Activated CD4-positive, alpha-beta T cell treated with anti-CD3 and anti-CD28 coated beads, Interleukin-2, amount 10 ng/mL, durations not matched to agents 24 days and 14 days (primary cell): ENCODE data around the gene TEP1. TPM values are rescaled to one million over a fixed set of nuclear protein-coding genes. Genes with fewer than 3 reads are reported as not detected.

Source experiments
- DNase-seq: peaks from one replicate; pipeline ENCODE4 v3.0.0; 2022
- H3K27ac Mint-ChIP-seq: one replicate; pipeline ENCODE4 v1.8.0; 2022; ENCODE audit warnings: mild to moderate bottlenecking, mixed read lengths
- H3K27me3 Mint-ChIP-seq: one replicate; pipeline ENCODE4 v1.8.0; 2022; ENCODE audit warnings: mixed read lengths
- H3K36me3 Mint-ChIP-seq: one replicate; pipeline ENCODE4 v1.8.0; 2022; ENCODE audit warnings: low read depth, mild to moderate bottlenecking, mixed read lengths
- H3K4me1 Mint-ChIP-seq: one replicate; pipeline ENCODE4 v1.8.0; 2021; ENCODE audit warnings: mixed read lengths
- H3K4me3 Mint-ChIP-seq: one replicate; pipeline ENCODE4 v1.8.0; 2022; ENCODE audit warnings: mild to moderate bottlenecking, moderate library complexity, mixed read lengths
- H3K9me3 Mint-ChIP-seq: one replicate; pipeline ENCODE4 v1.8.0; 2021; ENCODE audit warnings: mixed read lengths
- intact Hi-C: fragments of 100-400 bp; cut with micrococcal nuclease; formaldehyde crosslinking; loops from one replicate; pipeline ENCODE4 v1.15.1; 2023
- total RNA-seq: library from RNA; stranded (reverse); gene quantifications from 2 replicates; pipeline ENCODE4 v1.2.3, GENCODE V29; 2022

TEP1 gene
- total RNA-seq, 1 donor from 2014 or later: 35.8 TPM

DNA sequence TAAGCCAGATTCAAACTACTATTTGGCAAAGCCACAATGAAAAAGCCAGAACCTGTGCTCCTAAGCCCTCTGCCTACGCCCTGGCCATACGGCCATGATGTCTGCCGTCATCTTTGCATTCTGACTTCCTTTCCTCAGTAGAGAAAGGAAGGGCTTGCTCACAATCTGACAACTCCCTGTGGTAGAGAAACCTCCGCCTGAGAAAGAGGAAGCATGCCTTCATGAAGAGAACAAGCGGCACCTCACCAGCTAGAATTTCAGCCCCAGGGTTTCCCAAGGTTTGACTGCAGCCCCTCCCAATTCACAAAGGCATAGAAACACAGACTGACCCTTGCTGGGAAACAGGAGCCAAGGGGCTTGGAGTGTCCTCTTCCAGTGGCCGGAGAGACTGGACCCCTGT is 25.7 kb downstream of the TEP1 start:
- no peaks in the 10 kb centered on the region for H3K9me3 Mint-ChIP-seq
- intact Hi-C loops: no loop called here
- H3K4me1 Mint-ChIP-seq: peaks cover 5% of the 10 kb centered on the region
- H3K27ac Mint-ChIP-seq: no peak overlapping the region
- no peak for DNase-seq
- H3K36me3 Mint-ChIP-seq: peaks cover 65% of the 10 kb centered on the region
- no peak overlapping the region for H3K4me3 Mint-ChIP-seq
- no peaks in the 10 kb centered on the region for H3K27me3 Mint-ChIP-seq

DNA sequence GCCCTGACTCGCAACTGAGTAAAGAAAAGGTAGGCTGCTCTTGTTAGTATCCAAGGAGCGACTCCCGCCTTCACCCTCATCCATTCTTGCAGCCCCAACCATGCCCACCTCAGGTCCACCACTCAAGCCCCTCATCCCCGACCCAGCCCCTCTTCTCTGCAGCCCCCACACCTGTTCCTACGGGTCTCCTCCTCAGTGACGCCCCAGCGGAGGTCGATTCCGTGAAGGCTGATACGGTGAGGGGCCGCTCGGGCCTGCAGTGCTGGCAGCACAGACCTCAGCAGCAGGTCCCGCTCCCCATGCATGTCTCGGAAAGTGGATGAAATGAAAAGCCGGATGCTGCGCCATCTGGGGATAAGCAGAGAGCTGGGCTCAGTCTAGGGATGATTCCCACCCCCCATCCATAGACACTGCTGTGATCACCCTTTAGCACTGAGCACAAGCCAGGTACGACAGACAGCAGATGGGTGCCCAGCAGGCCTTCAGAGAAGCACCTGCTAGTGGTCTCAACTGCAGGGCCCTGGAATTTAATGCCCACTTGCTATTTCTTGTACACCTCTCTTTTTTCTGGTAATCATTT is 26.9 kb downstream of the TEP1 start:
- no peak for DNase-seq
- peaks cover 72% of the 10 kb centered on the region for H3K36me3 Mint-ChIP-seq
- H3K4me1 Mint-ChIP-seq: peaks cover 3% of the 10 kb centered on the region
- H3K4me3 Mint-ChIP-seq: no peak overlapping the region
- intact Hi-C loops: no loop called here
- no peaks in the 10 kb centered on the region for H3K9me3 Mint-ChIP-seq
- H3K27ac Mint-ChIP-seq: no peak overlapping the region
- H3K27me3 Mint-ChIP-seq: no peaks in the 10 kb centered on the region

DNA sequence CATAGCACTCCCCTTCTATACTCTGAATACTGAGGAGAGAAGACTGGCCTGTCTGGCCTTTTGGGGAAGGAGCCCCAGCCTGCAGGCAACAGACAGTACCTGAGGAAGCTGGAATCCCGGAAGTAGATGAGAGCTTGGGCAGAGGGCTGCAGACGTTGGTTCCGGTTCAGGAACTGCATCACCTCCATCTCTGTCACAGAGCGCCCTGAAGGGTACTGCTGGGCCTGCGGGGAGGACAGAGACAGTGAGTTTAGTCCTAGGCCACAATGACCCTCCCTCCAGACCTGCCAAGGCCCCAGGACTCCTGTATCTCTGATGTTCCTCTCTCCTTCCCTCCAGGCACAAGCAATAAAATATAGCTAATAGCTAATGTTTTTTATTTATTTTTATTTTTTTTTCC is 28.4 kb downstream of the TEP1 start:
- intact Hi-C loops: no loop called here
- H3K9me3 Mint-ChIP-seq: no peaks in the 10 kb centered on the region
- H3K27ac Mint-ChIP-seq: no peak overlapping the region

DNA sequence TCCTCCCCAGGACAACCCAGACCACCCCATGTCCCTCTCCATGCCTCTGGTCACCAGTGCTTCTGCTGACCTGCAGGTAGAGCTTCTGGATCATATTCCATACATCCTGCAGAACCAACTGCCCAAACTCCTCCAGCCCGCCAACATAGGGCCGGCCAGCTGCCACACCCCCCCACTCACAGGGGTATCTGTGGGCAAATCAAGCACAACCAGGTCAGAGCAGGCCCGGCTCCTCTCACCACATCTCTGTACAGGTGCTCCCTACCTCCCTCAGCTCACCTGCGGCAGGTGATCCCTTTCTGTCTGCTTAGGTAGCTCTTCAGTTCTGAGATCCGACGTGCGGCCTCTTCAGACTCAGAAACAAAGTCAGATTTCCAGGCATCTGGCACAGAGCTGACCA is 29.0 kb downstream of the TEP1 start:
- intact Hi-C loops: no loop called here
- H3K27me3 Mint-ChIP-seq: no peaks in the 10 kb centered on the region
- H3K9me3 Mint-ChIP-seq: no peaks in the 10 kb centered on the region
- no peak overlapping the region for H3K4me3 Mint-ChIP-seq
- H3K27ac Mint-ChIP-seq: no peak overlapping the region
- no peaks in the 10 kb centered on the region for H3K4me1 Mint-ChIP-seq
- no peak for DNase-seq
- H3K36me3 Mint-ChIP-seq: peaks cover 75% of the 10 kb centered on the region

More for the DNA sequence above, 28.4 kb downstream of the TEP1 start:
- Mint-ChIP-seq H3K4me3 (no peak overlapping the region), H3K36me3 (peaks cover 74% of the 10 kb centered on the region), H3K4me1 (peaks cover 3% of the 10 kb centered on the region), H3K27me3 (no peaks in the 10 kb centered on the region)
- no peak for DNase-seq

DNA sequence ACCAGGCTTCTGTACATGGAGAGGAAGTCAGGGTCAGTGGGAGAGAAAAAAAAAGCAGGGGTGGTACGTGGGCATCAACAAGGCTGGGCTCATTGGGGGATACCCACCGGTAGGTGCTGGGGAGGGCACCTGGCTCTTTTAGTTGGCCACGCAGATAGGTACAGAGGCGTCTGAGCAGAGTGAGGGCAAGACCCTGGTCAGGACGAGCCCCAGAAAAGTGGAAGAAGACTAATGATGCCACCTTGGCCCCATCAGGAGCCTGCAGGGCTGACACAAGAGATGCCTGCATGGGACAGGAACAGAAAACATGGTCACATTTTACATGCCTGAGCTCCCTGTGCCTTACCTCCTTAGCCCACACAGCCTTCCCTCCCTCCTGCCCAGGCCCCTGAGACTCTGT is 29.7 kb downstream of the TEP1 start:
- H3K27me3 Mint-ChIP-seq: no peaks in the 10 kb centered on the region
- H3K4me3 Mint-ChIP-seq: no peak overlapping the region
- peaks cover 73% of the 10 kb centered on the region for H3K36me3 Mint-ChIP-seq
- H3K27ac Mint-ChIP-seq: no peak overlapping the region
- intact Hi-C loops: no loop called here
- H3K9me3 Mint-ChIP-seq: no peaks in the 10 kb centered on the region
- no peak for DNase-seq
- no peaks in the 10 kb centered on the region for H3K4me1 Mint-ChIP-seq

DNA sequence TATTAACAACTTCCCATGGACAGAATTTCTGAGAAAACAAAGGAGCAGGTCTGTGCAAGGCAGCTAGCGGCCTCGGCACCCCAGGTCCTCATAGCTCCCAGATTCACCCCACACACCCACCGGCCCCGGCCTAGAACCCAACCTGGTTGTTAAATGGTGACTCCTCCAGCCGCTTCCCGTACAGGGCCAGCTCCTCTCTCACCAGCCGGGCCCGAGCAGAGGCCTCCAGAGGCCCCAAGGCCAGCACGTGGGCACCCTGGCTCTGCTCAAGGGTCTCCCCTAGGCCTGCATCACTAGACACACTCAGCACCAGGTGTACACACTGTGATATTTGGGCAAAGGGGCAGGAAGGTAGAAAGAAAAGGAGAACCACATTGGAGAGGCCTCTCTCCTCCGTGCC is 30.3 kb downstream of the TEP1 start:
- no peaks in the 10 kb centered on the region for H3K27me3 Mint-ChIP-seq
- no peak for DNase-seq
- no peak overlapping the region for H3K27ac Mint-ChIP-seq
- peaks cover 71% of the 10 kb centered on the region for H3K36me3 Mint-ChIP-seq
- H3K9me3 Mint-ChIP-seq: no peaks in the 10 kb centered on the region
- intact Hi-C loops: no loop called here
- no peaks in the 10 kb centered on the region for H3K4me1 Mint-ChIP-seq
- no peak overlapping the region for H3K4me3 Mint-ChIP-seq

DNA sequence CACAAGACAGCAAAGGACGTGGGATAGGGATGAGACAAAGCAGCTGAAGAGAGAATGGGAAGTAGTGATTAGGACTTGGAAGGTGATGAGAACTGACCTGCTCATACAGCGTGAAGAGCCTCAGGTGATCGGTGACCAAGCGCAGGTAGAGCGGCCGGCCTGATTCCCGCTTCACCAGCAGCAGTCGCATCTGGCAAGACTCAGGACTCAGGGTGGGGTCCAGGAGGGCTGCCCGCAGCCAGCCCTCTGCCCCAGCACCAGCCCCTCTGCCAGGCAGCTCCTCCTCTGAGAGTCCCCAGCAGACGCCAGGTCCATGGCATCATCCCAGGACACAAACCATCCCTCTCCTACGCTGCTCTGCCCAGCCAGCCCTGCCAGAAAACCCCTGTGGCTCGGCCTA is 30.8 kb downstream of the TEP1 start:
- H3K9me3 Mint-ChIP-seq: no peaks in the 10 kb centered on the region
- DNase-seq: no peak
- H3K27ac Mint-ChIP-seq: no peak overlapping the region
- no peaks in the 10 kb centered on the region for H3K4me1 Mint-ChIP-seq
- H3K27me3 Mint-ChIP-seq: no peaks in the 10 kb centered on the region
- no peak overlapping the region for H3K4me3 Mint-ChIP-seq
- intact Hi-C loops: no loop called here
- H3K36me3 Mint-ChIP-seq: peaks cover 71% of the 10 kb centered on the region

DNA sequence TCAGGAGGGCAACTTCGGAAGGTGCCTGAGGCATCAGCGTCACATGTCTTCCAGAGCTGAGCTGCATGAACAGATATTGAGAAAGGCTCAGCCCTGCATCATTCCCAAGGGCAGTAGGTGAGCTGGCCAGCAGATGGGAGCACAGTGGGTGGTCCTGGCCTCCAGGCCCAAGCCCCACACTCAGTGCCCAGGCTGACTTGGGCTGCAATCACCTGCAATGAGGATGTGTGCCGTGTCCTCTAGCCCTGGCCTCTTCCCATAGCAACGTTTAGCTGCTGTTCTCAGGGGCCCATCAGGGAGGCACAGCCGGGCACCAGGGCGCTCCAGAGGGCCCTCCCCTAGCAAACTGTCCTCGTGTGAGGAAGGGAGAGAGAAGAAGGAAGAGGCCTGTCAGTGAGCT is 32.0 kb downstream of the TEP1 start:
- Mint-ChIP-seq H3K36me3 (peaks cover 75% of the 10 kb centered on the region), H3K9me3 (no peaks in the 10 kb centered on the region), H3K27me3 (no peaks in the 10 kb centered on the region), H3K4me3 (no peak overlapping the region), H3K27ac (no peak overlapping the region), H3K4me1 (no peaks in the 10 kb centered on the region)
- no peak for DNase-seq
- intact Hi-C loops: no loop called here

DNA sequence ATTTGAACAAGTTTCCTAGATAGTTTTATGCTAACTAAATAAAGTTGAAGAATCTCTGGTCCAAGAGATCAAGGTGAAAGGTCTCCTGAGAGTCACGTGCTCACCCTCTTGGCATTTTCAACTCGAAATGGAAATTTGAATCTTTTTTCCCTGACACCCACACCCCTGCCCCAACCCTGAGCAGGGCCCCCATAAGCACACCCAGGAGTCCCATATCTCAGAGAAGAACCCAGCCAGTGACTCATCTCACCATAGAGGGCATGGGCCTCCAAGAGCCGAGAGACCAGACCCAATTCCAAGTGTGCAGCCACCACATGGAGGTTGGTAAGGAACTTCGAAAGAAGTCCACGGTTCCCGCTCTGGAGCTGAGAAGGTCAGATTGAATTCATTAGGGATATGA is 32.6 kb downstream of the TEP1 start:
- DNase-seq: no peak
- intact Hi-C loops: no loop called here
- no peak overlapping the region for H3K4me3 Mint-ChIP-seq
- H3K27ac Mint-ChIP-seq: no peak overlapping the region
- H3K36me3 Mint-ChIP-seq: peaks cover 72% of the 10 kb centered on the region
- H3K4me1 Mint-ChIP-seq: no peaks in the 10 kb centered on the region
- H3K9me3 Mint-ChIP-seq: no peaks in the 10 kb centered on the region
- no peaks in the 10 kb centered on the region for H3K27me3 Mint-ChIP-seq

DNA sequence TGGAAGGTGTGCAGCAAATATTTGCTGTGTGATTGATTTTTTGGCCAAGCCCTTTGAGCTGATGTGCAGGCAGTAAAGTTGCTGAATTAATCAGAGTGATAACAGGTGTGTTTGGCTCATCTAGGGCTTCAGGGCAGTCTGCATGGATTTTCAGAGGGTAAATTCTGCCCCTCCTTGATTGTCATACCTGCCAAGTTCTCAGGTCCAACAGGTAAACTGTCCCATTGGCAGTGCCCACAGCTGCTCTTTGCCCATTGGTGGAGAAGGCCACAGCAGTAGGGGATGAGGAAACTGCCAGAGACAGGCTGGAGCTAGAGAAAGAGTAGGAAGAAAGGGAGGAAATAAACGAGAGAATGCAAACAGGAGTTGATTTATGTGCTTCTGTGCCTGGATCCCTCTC is 33.6 kb downstream of the TEP1 start:
- no peak overlapping the region for H3K4me3 Mint-ChIP-seq
- peaks cover 71% of the 10 kb centered on the region for H3K36me3 Mint-ChIP-seq

DNA sequence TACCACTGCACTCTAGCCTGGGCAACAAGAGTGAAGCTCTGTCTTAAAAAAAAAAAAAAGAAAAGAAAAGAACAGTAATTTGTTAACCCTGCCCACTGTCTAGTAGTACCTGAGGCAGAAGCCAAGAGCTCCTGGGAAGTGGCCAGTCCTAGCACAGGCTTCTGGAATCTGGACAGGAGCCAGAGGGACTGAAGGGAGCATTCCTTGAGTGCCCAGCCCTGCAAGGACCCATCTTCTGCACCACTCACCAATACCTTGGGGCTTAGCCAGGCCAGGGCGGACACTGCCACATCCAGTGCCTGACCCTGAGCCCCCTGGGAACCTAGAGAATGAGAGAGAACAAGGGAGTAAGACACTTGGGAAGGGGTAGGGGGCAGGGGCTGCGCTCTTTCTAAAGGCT is 36.1 kb downstream of the TEP1 start:
- no peak for DNase-seq
- intact Hi-C loops: no loop called here
- no peaks in the 10 kb centered on the region for H3K4me1 Mint-ChIP-seq
- H3K36me3 Mint-ChIP-seq: peaks cover 68% of the 10 kb centered on the region
- H3K4me3 Mint-ChIP-seq: no peak overlapping the region
- no peaks in the 10 kb centered on the region for H3K9me3 Mint-ChIP-seq
- H3K27ac Mint-ChIP-seq: no peak overlapping the region
- H3K27me3 Mint-ChIP-seq: no peaks in the 10 kb centered on the region

More for the DNA sequence above, 33.6 kb downstream of the TEP1 start:
- Mint-ChIP-seq H3K9me3 (no peaks in the 10 kb centered on the region), H3K27ac (no peak overlapping the region), H3K27me3 (no peaks in the 10 kb centered on the region), H3K4me1 (no peaks in the 10 kb centered on the region)
- DNase-seq: no peak
- intact Hi-C loops: no loop called here

DNA sequence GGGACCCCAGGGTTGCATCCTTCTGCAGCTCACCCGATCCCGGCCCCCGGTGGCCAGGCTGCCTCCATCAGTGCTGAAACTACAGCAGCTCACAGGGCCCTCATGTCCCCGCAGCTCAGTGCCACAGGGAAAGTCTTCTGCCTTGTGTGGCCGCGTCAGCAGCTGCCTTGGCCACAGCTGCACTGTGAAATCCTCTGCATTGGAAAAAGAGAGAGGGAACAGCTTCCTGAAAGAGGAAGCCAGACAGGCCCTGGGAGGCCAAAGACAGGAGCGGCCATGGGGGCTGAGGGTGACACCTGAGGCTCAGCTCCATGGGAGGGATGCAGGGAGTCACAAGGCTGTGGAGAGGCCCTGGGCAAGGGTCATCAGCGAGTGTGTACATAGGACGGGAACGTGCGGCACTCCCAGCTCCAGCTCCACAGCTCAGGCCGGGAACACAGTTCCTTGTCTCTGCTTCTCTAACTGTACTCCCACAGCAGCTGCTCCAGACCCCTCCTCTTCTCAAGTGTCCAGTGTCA is 37.2 kb downstream of the TEP1 start:
- intact Hi-C loops: no loop called here
- peaks cover 73% of the 10 kb centered on the region for H3K36me3 Mint-ChIP-seq
- H3K27ac Mint-ChIP-seq: no peak overlapping the region
- no peaks in the 10 kb centered on the region for H3K9me3 Mint-ChIP-seq
- no peaks in the 10 kb centered on the region for H3K4me1 Mint-ChIP-seq
- no peak for DNase-seq
- H3K27me3 Mint-ChIP-seq: no peaks in the 10 kb centered on the region
- no peak overlapping the region for H3K4me3 Mint-ChIP-seq

DNA sequence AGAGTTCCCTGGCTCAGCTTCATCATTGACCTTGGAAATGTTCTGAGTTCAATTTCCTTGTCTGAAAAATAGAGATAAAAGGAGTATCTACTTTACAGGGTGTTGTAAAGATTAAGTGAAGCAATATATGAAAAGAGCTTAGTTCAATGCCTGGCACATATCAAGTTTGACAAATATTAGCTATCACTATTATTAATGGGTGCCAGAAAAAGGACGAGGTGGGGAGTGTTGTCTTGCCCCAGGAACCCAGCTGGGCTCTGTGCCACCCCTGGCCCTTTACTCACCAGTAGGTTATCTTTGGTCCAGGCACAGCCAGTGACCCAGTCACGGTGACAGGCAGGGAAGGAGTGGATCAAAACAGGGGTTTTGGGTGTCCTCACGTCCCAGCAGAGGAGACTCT is 37.8 kb downstream of the TEP1 start:
- Mint-ChIP-seq H3K4me3 (no peak overlapping the region), H3K36me3 (peaks cover 73% of the 10 kb centered on the region), H3K4me1 (no peaks in the 10 kb centered on the region), H3K27ac (no peak overlapping the region), H3K27me3 (no peaks in the 10 kb centered on the region), H3K9me3 (no peaks in the 10 kb centered on the region)
- DNase-seq: no peak
- intact Hi-C loops: no loop called here

DNA sequence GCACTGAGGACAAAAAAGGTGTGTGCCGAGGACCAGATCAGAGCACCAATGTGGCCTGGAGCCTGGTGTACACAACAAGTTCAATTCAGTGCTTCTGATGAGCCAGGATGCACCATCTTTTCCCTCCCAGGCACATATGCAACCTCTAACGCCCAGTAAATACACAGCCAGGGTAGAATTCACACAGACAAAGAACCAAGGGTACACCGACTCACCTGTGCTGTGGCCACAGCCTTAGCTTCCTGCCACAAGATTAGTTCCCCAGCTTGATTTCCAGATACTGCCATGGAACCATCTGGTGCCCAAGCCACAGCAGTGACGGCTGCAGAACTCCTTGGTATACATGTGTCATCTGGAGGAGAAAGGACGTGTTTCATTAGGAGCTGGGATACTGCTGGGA is 40.5 kb downstream of the TEP1 start:
- peak overlapping the region; percentile 10 for H3K27ac Mint-ChIP-seq
- peaks cover 71% of the 10 kb centered on the region for H3K36me3 Mint-ChIP-seq
- H3K9me3 Mint-ChIP-seq: no peaks in the 10 kb centered on the region
- no peak overlapping the region for H3K4me3 Mint-ChIP-seq
- DNase-seq: no peak
- no peaks in the 10 kb centered on the region for H3K27me3 Mint-ChIP-seq
- intact Hi-C loops: no loop called here
- H3K4me1 Mint-ChIP-seq: peaks cover 2% of the 10 kb centered on the region

DNA sequence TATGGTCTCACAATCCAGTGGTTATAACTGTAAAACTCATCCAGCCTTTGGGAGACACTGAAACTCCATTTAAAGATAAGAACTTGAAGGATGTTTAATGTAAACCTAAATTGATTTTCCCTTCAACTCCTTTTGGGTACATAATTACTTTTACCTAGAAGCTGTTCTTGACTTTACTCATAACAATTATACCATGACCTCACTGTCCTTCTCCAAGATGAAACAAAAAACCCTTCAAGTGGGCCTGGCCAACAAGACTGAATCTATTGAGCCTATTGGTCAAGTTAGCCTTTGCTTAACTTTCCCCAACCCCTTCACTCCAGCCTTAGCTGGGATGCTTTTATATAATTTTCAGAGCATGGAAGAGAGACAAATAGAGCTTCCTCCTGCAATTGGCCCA is 47.4 kb downstream of the TEP1 start:
- no peaks in the 10 kb centered on the region for H3K9me3 Mint-ChIP-seq
- H3K36me3 Mint-ChIP-seq: peaks cover 50% of the 10 kb centered on the region
- DNase-seq: no peak
- H3K4me1 Mint-ChIP-seq: peaks cover 5% of the 10 kb centered on the region
- no peak overlapping the region for H3K27ac Mint-ChIP-seq
- no peak overlapping the region for H3K4me3 Mint-ChIP-seq
- H3K27me3 Mint-ChIP-seq: no peaks in the 10 kb centered on the region
- intact Hi-C loops: loop anchor here (1.0 to 2.0 kb wide), 3 partner anchors 23 to 47 kb away; partner anchors contain the start of genes CCNB1IP1, PARP2 and TEP1
